GM12878 (cell line): ENCODE data around the gene AXDND1. TPM values are rescaled to one million over a fixed set of nuclear protein-coding genes. Genes with fewer than 3 reads are reported as not detected.

Experiments
- ATAC-seq: fragments of 200-7000 bp; cut with Tn5 transposase; 3 replicates; pipeline ENCODE4 v1.9.1; 2020; ENCODE audit warnings: mild to moderate bottlenecking, moderate library complexity
- BruUV-seq: library from RNA; stranded (reverse); fragments of 400-500 nt; replicated peaks from 2 replicates; lab custom pipeline; 2021; lab: Mats Ljungman, UMichigan
- CTCF ChIA-PET: fragments of 300-600 bp; sonication (Branson Sonifier 250); formaldehyde crosslinking; extraction: SDS; loops from one replicate; lab custom pipeline; 2021; ENCODE audit warnings: inconsistent platforms; lab: Yijun Ruan, JAX
- POLR2A ChIA-PET: fragments of 350-600 bp; formaldehyde crosslinking; extraction: SDS; loops from one replicate; lab custom pipeline; 2021; ENCODE audit warnings: inconsistent platforms; lab: Charles Lee
- RAD21 ChIA-PET: fragments of 300-600 bp; sonication (Branson Sonifier 250); formaldehyde crosslinking; loops from one replicate; lab custom pipeline; 2023; ENCODE audit warnings: antibody characterized with exemption; ENCODE audit not compliant: unreplicated experiment; lab: Charles Lee
- SMC1A ChIA-PET: fragments of 300-600 bp; sonication (Branson Sonifier 250); formaldehyde crosslinking; loops from one replicate; lab custom pipeline; 2023; ENCODE audit not compliant: unreplicated experiment, uncharacterized antibody; lab: Charles Lee
- DNase-seq: peaks from one replicate; pipeline ENCODE4 v3.0.0-alpha.2; 2011; ENCODE audit warnings: low read depth, low spot score
- FAIRE-seq: peaks from 3 replicates; lab custom pipeline; 2011; peaks lifted over from hg19 to GRCh38; lab: Jason Lieb, UNC
- H2AFZ ChIP-seq: 2 replicates; pipeline ENCODE4 v1.6.0; 2011; ENCODE audit warnings: low read depth, low read length, control low read depth; ENCODE audit not compliant: control insufficient read depth
- H3K27ac ChIP-seq: 2 replicates; pipeline ENCODE4 v1.5.1; 2011; ENCODE audit warnings: control low read depth; ENCODE audit not compliant: control insufficient read depth, insufficient read depth
- H3K27me3 ChIP-seq, 2 experiments: replicated peaks in 1 of 2; 2 replicates each; pipeline versions ENCODE4 v1.6.0 to v1.6.1; 2011; ENCODE audit warnings: low read length in 1 of 2; ENCODE audit not compliant: control insufficient read depth in 2 of 2, insufficient read depth in 2 of 2
- H3K36me3 ChIP-seq, 2 experiments: 2 replicates each; pipeline ENCODE4 v1.5.1; 2011; ENCODE audit warnings: low read length in 1 of 2; ENCODE audit not compliant: control insufficient read depth in 2 of 2, insufficient read depth in 2 of 2
- H3K4me1 ChIP-seq: 2 replicates; pipeline ENCODE4 v1.6.1; 2011; ENCODE audit warnings: mild to moderate bottlenecking, low read length, moderate library complexity, mixed read lengths; ENCODE audit not compliant: control insufficient read depth, insufficient read depth
- H3K4me2 ChIP-seq: 2 replicates; pipeline ENCODE4 v1.6.0; 2011; ENCODE audit warnings: control low read depth; ENCODE audit not compliant: control insufficient read depth, insufficient read depth
- H3K4me3 ChIP-seq: fragments of 200-600 bp; sonication (generic); 2 replicates; pipeline ENCODE4 v1.5.1; 2016
- H3K79me2 ChIP-seq: 2 replicates; pipeline ENCODE4 v1.6.0; 2011; ENCODE audit warnings: low read length; ENCODE audit not compliant: control insufficient read depth, insufficient read depth
- H3K9ac ChIP-seq: 2 replicates; pipeline ENCODE4 v1.8.0; 2011; ENCODE audit warnings: low read length, control low read depth, mixed read lengths; ENCODE audit not compliant: control insufficient read depth, insufficient read depth
- H3K9me3 ChIP-seq: replicated peaks from 3 replicates; pipeline ENCODE4 v1.5.1; 2011; ENCODE audit warnings: mild to moderate bottlenecking, low read length; ENCODE audit not compliant: control insufficient read depth, insufficient read depth
- H4K20me1 ChIP-seq: 2 replicates; pipeline ENCODE4 v1.6.0; 2011; ENCODE audit not compliant: control insufficient read depth, insufficient read depth
- CBX5 ChIP-seq: sonication (generic); IDR thresholded peaks from 2 replicates; pipeline ENCODE4 v1.6.1; 2016; ENCODE audit warnings: low read depth, moderate library complexity, mild to moderate bottlenecking, inconsistent platforms
- HDGF ChIP-seq: fragments of 450-650 bp; IDR thresholded peaks from 2 replicates; pipeline ENCODE4 v1.6.1; 2016; ENCODE audit warnings: antibody characterized with exemption
- IRF5 ChIP-seq: fragments of 450-650 bp; IDR thresholded peaks from 2 replicates; pipeline ENCODE4 v1.6.1; 2017; ENCODE audit warnings: borderline replicate concordance
- KAT2A ChIP-seq: conservative IDR thresholded peaks from 2 replicates; pipeline ENCODE4 v1.6.1; 2011; ENCODE audit warnings: low read depth, low read length; ENCODE audit not compliant: control insufficient read depth
- SRF ChIP-seq, 2 experiments: IDR thresholded peaks; 2 replicates each; pipeline ENCODE4 v1.6.1; 2011; ENCODE audit warnings: low read depth in 2 of 2, low read length in 2 of 2, mild to moderate bottlenecking in 1 of 2, moderate library complexity in 1 of 2
- USF1 ChIP-seq: IDR thresholded peaks from 2 replicates; pipeline ENCODE4 v1.6.1; 2011; ENCODE audit warnings: borderline replicate concordance, low read depth, mild to moderate bottlenecking, moderate library complexity, mixed read lengths, low read length; ENCODE audit not compliant: insufficient read depth; ENCODE audit errors: extremely low read length
- ZNF207 ChIP-seq: fragments of 450-650 bp; IDR thresholded peaks from 2 replicates; pipeline ENCODE4 v1.6.1; 2014; ENCODE audit warnings: antibody characterized with exemption, mild to moderate bottlenecking, borderline replicate concordance
- whole genome bisulfite sequencing: methylation state at CpG from one replicate; pipeline ENCODE4 v1.1.6; 2016; ENCODE audit warnings: low lambda C conversion rate; ENCODE audit not compliant: insufficient replicate concordance, insufficient coverage; ENCODE audit errors: missing lambda C conversion rate; 5-methylcytosine and 5-hydroxymethylcytosine counted together
- in situ Hi-C: fragments of 300-500 bp; cut with MboI; formaldehyde crosslinking; loops from 9 replicates; pipeline ENCODE4 v1.14.3; 2018; ENCODE audit warnings: mixed read lengths
- intact Hi-C: fragments of 100-400 bp; cut with micrococcal nuclease; formaldehyde crosslinking; loops from one replicate; pipeline ENCODE4 v1.14.2; 2022; ENCODE audit not compliant: unreplicated experiment
- polyA plus RNA-seq, 11 experiments: library from polyadenylated mRNA; depleted of rRNA in 4 of 11; unstranded in 6 of 11; stranded (reverse) in 5 of 11; fragments of >200 nt; fragmentation: Nextera tagmentation in 4 of 11; fragmentation: Illumina TruSeq in 1 of 11; extraction: Ambion mirVana in 4 of 11; extraction: Trizol in 1 of 11; gene quantifications; 1 replicate in 1 of 11; 2 replicates in 10 of 11; pipeline versions ENCODE4 v1.2.1 to v1.2.3, GENCODE V29; 2011 to 2016; ENCODE audit warnings: inconsistent platforms in 2 of 11, missing spikeins in 2 of 11, low read depth in 1 of 11
- total RNA-seq, 4 experiments: library from RNA; depleted of rRNA in 3 of 4; stranded (reverse); fragments of >200 nt in 3 of 4; fragmentation: Illumina TruSeq in 1 of 4; extraction: Trizol in 1 of 4; gene quantifications; 2 replicates each; pipeline versions ENCODE4 v1.2.1 to v1.2.3, GENCODE V29; 2013 to 2021
- TF ChIP-seq, protein P1 (sequence below): fragments of 450-650 bp; IDR thresholded peaks from 2 replicates; pipeline ENCODE4 v1.6.1; 2017; ENCODE audit warnings: mild to moderate bottlenecking, moderate library complexity

The AXDND1 gene
- total and polyA plus RNA-seq, 10 of the 15 experiments (the other 5 are each of a cell fraction or from before 2014, with no cell fraction given): 0.12 to 0.84 (median 0.42) TPM

DNA sequence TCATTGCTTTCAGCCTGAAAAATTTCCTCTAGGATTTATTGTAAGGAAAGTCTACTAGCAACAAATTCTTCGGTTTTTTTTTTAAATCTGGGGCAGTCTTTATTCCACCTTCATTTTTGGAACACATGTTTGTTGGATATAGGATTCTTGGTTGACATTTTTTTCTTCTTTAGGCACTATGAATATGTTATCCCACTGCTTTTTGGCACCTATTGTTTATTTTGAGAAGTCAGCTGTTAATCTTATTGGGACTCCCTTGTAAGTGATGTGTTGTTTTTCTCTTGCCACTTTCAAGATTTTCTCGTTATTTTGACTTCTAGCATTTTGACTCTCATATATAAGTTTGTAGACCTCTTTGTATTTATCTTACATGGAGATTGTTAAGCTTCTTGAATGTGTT is 110.7 kb downstream of the AXDND1 start:
- ChIA-PET SMC1A (no interaction called here), RAD21 (no interaction called here), CTCF (no interaction called here), POLR2A (no interaction called here)
- Histone ChIP-seq H3K27me3 (no peaks in the 10 kb centered on the region), H3K4me2 (no peak overlapping the region), H4K20me1 (no peaks in the 10 kb centered on the region), H3K27ac (no peak overlapping the region), H2AFZ (no peak overlapping the region), H3K4me1 (no peaks in the 10 kb centered on the region), H3K9ac (no peak overlapping the region), H3K79me2 (no peaks in the 10 kb centered on the region), H3K4me3 (no peak overlapping the region), H3K9me3 (no peaks in the 10 kb centered on the region; the same call in 1 of the 3 replicates), H3K36me3 (no peaks in the 10 kb centered on the region)
- DNase-seq (no peak), FAIRE-seq (no peak), ATAC-seq (no peak)
- intact Hi-C loops: no loop called here
- in situ Hi-C loops: no loop called here
- WGBS: 0% methylated on average over 2 of the region's 2 CpGs
- no TSS peak for BruUV-seq
- TF ChIP-seq, protein P1, sequence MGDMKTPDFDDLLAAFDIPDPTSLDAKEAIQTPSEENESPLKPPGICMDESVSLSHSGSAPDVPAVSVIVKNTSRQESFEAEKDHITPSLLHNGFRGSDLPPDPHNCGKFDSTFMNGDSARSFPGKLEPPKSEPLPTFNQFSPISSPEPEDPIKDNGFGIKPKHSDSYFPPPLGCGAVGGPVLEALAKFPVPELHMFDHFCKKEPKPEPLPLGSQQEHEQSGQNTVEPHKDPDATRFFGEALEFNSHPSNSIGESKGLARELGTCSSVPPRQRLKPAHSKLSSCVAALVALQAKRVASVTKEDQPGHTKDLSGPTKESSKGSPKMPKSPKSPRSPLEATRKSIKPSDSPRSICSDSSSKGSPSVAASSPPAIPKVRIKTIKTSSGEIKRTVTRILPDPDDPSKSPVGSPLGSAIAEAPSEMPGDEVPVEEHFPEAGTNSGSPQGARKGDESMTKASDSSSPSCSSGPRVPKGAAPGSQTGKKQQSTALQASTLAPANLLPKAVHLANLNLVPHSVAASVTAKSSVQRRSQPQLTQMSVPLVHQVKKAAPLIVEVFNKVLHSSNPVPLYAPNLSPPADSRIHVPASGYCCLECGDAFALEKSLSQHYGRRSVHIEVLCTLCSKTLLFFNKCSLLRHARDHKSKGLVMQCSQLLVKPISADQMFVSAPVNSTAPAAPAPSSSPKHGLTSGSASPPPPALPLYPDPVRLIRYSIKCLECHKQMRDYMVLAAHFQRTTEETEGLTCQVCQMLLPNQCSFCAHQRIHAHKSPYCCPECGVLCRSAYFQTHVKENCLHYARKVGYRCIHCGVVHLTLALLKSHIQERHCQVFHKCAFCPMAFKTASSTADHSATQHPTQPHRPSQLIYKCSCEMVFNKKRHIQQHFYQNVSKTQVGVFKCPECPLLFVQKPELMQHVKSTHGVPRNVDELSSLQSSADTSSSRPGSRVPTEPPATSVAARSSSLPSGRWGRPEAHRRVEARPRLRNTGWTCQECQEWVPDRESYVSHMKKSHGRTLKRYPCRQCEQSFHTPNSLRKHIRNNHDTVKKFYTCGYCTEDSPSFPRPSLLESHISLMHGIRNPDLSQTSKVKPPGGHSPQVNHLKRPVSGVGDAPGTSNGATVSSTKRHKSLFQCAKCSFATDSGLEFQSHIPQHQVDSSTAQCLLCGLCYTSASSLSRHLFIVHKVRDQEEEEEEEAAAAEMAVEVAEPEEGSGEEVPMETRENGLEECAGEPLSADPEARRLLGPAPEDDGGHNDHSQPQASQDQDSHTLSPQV: no peak
- TF ChIP-seq CBX5: 0 out of 2 replicates have a peak, but pooled peaks have one; percentile 30

GRCh38 chr1:179478370-179478769 is 112.6 kb downstream of the AXDND1 start:
- ChIA-PET SMC1A (no interaction called here), RAD21 (no interaction called here), CTCF (no interaction called here), POLR2A (no interaction called here)
- TF ChIP-seq USF1 (no peak), KAT2A (no peak), SRF (IDR thresholded peaks at IDR 0.05; ENCODE audit: low read depth in 2 of 2, low read length in 2 of 2) (no peak), HDGF (no peak), IRF5 (no peak), ZNF207 (no peak)
- H3K4me3 ChIP-seq: no peak overlapping the region
- no peak overlapping the region for H3K27ac ChIP-seq
- DNase-seq (no peak), FAIRE-seq (no peak), ATAC-seq (no peak)
- in situ Hi-C loops (no loop called here), intact Hi-C loops (no loop called here)
- H2AFZ ChIP-seq: no peak overlapping the region
- no TSS peak for BruUV-seq
- no peaks in the 10 kb centered on the region; the same call in 1 of the 3 replicates for H3K9me3 ChIP-seq
- 0% methylated on average over 1 of the region's 1 CpG for WGBS
- no peaks in the 10 kb centered on the region for H3K36me3 ChIP-seq
- no peaks in the 10 kb centered on the region for H3K27me3 ChIP-seq
- no peak overlapping the region for H3K4me2 ChIP-seq
- no peaks in the 10 kb centered on the region for H3K4me1 ChIP-seq
- H3K9ac ChIP-seq: no peak overlapping the region
- H4K20me1 ChIP-seq: no peaks in the 10 kb centered on the region
- H3K79me2 ChIP-seq: no peaks in the 10 kb centered on the region
